SK-N-SH (cell line): Measurements from ENCODE around the gene AGAP1.

ENCODE experiments used
- CTCF ChIP-seq: fragments of 200-600 bp; sonication (generic); IDR thresholded peaks from 2 replicates; pipeline ENCODE4 v1.6.1; 2017; ENCODE audit warnings: antibody characterized with exemption, mild to moderate bottlenecking, moderate library complexity
- EP300 ChIP-seq, 2 experiments: IDR thresholded peaks; 2 replicates each; pipeline versions ENCODE4 v1.4.0 to v1.6.1; 2012; ENCODE audit warnings: borderline replicate concordance in 1 of 2, low read depth in 1 of 2, low read length in 1 of 2
- POLR2AphosphoS5 ChIP-seq: IDR thresholded peaks from 2 replicates; pipeline ENCODE4 v1.6.1; 2012; ENCODE audit warnings: low read depth, low read length
- ZBTB33 ChIP-seq: IDR thresholded peaks from 2 replicates; pipeline ENCODE4 v1.4.0; 2012; ENCODE audit warnings: low read depth, borderline replicate concordance
- TF ChIP-seq, protein P1 (sequence below): IDR thresholded peaks from 2 replicates; pipeline ENCODE4 v1.4.0; 2012; ENCODE audit warnings: low read depth, borderline replicate concordance
- TF ChIP-seq, protein P2 (sequence below): IDR thresholded peaks from 2 replicates; pipeline ENCODE4 v1.6.1; 2012; ENCODE audit warnings: mild to moderate bottlenecking, low read depth, low read length, moderate library complexity

DNA sequence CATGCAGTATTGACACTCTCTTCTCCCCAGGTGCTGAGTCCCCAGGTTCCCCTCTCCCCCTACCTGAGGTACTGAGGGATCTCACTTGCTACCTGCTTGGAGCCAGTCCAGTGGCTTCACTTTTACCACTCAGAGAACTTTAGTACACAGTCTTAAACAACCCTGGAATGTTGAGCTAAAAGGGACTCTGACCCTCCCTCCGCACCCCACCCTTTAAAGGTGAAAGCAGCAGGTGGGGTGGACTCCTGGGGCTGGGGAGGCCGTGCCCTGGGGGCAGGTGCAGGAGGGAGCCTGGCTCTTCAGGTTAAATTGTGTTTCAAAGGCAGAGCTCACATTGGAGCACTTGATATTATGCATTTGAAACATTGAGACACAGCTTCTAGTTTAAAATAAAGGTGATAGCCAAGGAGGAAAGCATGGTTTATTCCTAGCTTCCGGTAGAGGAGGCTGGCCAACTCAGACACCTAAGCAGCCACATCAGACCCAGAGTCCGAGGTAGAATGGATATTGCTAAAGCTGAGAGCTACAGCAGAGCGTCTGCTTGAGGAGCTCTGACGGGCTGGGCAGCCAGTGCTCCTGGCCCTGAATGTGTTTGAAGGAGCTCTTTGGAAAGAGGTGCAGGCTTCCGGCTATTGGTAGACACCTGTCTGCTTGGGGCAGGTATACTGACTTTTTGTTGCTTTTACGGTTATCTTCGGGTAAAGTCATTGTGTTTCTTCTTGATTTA is 196.4 kb downstream of the AGAP1 start:
- TF ChIP-seq, protein P1, sequence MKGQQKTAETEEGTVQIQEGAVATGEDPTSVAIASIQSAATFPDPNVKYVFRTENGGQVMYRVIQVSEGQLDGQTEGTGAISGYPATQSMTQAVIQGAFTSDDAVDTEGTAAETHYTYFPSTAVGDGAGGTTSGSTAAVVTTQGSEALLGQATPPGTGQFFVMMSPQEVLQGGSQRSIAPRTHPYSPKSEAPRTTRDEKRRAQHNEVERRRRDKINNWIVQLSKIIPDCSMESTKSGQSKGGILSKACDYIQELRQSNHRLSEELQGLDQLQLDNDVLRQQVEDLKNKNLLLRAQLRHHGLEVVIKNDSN = no peak
- TF ChIP-seq, protein P2, sequence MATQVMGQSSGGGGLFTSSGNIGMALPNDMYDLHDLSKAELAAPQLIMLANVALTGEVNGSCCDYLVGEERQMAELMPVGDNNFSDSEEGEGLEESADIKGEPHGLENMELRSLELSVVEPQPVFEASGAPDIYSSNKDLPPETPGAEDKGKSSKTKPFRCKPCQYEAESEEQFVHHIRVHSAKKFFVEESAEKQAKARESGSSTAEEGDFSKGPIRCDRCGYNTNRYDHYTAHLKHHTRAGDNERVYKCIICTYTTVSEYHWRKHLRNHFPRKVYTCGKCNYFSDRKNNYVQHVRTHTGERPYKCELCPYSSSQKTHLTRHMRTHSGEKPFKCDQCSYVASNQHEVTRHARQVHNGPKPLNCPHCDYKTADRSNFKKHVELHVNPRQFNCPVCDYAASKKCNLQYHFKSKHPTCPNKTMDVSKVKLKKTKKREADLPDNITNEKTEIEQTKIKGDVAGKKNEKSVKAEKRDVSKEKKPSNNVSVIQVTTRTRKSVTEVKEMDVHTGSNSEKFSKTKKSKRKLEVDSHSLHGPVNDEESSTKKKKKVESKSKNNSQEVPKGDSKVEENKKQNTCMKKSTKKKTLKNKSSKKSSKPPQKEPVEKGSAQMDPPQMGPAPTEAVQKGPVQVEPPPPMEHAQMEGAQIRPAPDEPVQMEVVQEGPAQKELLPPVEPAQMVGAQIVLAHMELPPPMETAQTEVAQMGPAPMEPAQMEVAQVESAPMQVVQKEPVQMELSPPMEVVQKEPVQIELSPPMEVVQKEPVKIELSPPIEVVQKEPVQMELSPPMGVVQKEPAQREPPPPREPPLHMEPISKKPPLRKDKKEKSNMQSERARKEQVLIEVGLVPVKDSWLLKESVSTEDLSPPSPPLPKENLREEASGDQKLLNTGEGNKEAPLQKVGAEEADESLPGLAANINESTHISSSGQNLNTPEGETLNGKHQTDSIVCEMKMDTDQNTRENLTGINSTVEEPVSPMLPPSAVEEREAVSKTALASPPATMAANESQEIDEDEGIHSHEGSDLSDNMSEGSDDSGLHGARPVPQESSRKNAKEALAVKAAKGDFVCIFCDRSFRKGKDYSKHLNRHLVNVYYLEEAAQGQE = no peak
- TF ChIP-seq POLR2AphosphoS5 = no peak
- TF ChIP-seq EP300 (IDR thresholded peaks at IDR 0.05; ENCODE audit: borderline replicate concordance in 1 of 2, low read depth in 1 of 2, low read length in 1 of 2) = no peak
- TF ChIP-seq CTCF = no peak
- no peak for TF ChIP-seq ZBTB33
